Gastroesophageal sphincter (tissue), 3 donors: Measurements from ENCODE around the gene GSTO2.

Source experiments
- EP300 ChIP-seq: sonication (generic); formaldehyde crosslinking; IDR thresholded peaks from one replicate; pipeline ENCODE4 v1.6.1; 2017; ENCODE audit warnings: antibody characterized with exemption, mild to moderate bottlenecking
- POLR2A ChIP-seq, 2 donors: fragments of 450-650 bp; IDR thresholded peaks; one replicate each; pipeline ENCODE4 v1.6.1; 2017; ENCODE audit warnings: antibody characterized with exemption in 2 of 2, mild to moderate bottlenecking in 2 of 2, moderate library complexity in 1 of 2
- POLR2AphosphoS5 ChIP-seq: sonication (generic); formaldehyde crosslinking; IDR thresholded peaks from one replicate; pipeline ENCODE4 v1.6.1; 2017; ENCODE audit warnings: antibody characterized with exemption
- TF ChIP-seq, protein P1 (sequence below), 4 experiments: fragments of 200-600 bp in 2 of 4; fragments of 450-650 bp in 2 of 4; sonication (generic) in 1 of 4; IDR thresholded peaks; one replicate each; pipeline ENCODE4 v1.5.1; 2017 to 2019; ENCODE audit warnings: antibody characterized with exemption in 4 of 4, mild to moderate bottlenecking in 2 of 4, moderate library complexity in 2 of 4

DNA sequence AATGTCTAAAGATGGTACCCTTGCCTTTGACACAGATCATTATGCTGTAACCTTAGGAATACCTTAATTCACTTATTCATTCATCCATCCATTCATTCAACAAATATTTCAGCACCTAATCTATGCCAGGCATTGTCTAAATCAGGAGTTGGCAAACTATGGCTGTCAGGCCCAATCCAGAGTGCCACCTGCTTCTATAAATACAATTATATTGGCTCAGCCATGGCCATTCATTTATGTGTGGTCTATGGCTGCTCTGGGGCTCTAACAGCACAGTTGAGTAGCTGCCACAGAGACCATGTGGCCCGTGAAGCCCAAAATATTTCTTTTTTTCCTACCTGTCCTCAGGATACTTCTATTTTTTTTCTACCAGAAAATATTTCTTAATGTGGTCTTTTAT is 75.2 kb downstream of the GSTO2 start:
- TF ChIP-seq, protein P1, sequence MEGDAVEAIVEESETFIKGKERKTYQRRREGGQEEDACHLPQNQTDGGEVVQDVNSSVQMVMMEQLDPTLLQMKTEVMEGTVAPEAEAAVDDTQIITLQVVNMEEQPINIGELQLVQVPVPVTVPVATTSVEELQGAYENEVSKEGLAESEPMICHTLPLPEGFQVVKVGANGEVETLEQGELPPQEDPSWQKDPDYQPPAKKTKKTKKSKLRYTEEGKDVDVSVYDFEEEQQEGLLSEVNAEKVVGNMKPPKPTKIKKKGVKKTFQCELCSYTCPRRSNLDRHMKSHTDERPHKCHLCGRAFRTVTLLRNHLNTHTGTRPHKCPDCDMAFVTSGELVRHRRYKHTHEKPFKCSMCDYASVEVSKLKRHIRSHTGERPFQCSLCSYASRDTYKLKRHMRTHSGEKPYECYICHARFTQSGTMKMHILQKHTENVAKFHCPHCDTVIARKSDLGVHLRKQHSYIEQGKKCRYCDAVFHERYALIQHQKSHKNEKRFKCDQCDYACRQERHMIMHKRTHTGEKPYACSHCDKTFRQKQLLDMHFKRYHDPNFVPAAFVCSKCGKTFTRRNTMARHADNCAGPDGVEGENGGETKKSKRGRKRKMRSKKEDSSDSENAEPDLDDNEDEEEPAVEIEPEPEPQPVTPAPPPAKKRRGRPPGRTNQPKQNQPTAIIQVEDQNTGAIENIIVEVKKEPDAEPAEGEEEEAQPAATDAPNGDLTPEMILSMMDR (IDR thresholded peaks at IDR 0.05), result no peak
- no peak for TF ChIP-seq EP300
- TF ChIP-seq POLR2A (IDR thresholded peaks at IDR 0.05), result no peak
- TF ChIP-seq POLR2AphosphoS5, result no peak
